ENCODE results near the gene PIK3AP1. TPM values are rescaled to one million over a fixed set of nuclear protein-coding genes. Genes with fewer than 3 reads are reported as not detected.
"Not testable (repeated sequence)": the region's sequence is repeated elsewhere in the genome, so short reads cannot be mapped to it uniquely, and the experiment has no call there.

Gene PIK3AP1
- total RNA-seq, 2 donors from 2014 or later, result 0.87 to 9.1 TPM

GRCh38 chr10:96588616-96589419 lies 131.5 kb downstream of the PIK3AP1 start:
- Mint-ChIP-seq H3K27ac (no peak overlapping the region), H3K36me3 (peaks cover 8 to 14% of the 10 kb centered on the region in 2 donors), H3K9me3 (peaks cover 0 to 5% of the 10 kb centered on the region in 2 donors)
- peak in 1 of 2 donors; percentile 28 for DNase-seq (ENCODE audit: low spot score in 2 of 2)
- peak; percentile 76 to 88 for ATAC-seq

GRCh38 chr10:96588060-96588554 lies 132.2 kb downstream of the PIK3AP1 start:
- no peak for DNase-seq (ENCODE audit: low spot score in 2 of 2)
- Mint-ChIP-seq H3K27ac (no peak overlapping the region), H3K9me3 (peaks cover 0 to 5% of the 10 kb centered on the region in 2 donors), H3K36me3 (peaks cover 8 to 14% of the 10 kb centered on the region in 2 donors)
- ATAC-seq, result no peak

DNA sequence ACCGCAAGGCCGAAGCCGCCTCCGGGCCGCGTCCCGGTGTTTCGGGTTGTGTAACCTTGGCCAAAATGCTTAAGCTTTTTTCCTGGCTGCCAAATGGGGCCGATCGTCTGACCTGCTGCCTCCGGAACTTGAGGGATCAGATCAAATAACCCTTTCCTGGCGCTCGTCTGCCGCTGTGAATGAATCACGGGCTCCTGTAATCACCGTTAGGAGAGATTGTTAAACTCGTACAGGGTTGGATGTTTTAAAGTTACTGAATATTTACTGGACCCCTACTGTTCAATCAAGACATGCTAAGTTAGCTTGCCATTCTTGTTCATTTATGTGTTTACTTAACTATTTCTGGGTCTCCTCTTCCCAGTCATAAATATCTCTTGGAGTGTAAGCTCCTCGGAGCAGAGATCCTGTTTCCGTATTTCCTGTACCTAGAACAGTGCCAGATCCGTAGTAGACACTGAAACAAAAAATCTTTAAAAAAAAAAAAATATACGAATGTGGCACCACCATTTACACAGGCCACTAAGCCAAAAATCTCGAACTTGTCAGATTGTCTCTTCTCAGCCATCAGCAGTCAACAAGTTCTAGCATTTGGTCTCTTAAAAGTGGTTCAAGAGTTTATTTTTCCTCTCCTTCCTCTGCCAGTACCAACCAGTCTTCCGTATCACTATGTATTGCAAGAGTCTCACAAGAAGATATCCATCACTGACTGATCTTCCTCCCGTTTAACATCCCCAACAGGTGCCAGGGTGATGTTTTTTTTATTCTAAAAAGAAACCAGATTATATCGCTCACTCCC lies 132.9 kb downstream of the PIK3AP1 start:
- Mint-ChIP-seq H3K27ac (no peak overlapping the region), H3K36me3 (peaks cover 8 to 14% of the 10 kb centered on the region in 2 donors), H3K9me3 (peaks cover 0 to 5% of the 10 kb centered on the region in 2 donors)
- no peak for DNase-seq (ENCODE audit: low spot score in 2 of 2)
- ATAC-seq, result peak; percentile 7 to 38

DNA sequence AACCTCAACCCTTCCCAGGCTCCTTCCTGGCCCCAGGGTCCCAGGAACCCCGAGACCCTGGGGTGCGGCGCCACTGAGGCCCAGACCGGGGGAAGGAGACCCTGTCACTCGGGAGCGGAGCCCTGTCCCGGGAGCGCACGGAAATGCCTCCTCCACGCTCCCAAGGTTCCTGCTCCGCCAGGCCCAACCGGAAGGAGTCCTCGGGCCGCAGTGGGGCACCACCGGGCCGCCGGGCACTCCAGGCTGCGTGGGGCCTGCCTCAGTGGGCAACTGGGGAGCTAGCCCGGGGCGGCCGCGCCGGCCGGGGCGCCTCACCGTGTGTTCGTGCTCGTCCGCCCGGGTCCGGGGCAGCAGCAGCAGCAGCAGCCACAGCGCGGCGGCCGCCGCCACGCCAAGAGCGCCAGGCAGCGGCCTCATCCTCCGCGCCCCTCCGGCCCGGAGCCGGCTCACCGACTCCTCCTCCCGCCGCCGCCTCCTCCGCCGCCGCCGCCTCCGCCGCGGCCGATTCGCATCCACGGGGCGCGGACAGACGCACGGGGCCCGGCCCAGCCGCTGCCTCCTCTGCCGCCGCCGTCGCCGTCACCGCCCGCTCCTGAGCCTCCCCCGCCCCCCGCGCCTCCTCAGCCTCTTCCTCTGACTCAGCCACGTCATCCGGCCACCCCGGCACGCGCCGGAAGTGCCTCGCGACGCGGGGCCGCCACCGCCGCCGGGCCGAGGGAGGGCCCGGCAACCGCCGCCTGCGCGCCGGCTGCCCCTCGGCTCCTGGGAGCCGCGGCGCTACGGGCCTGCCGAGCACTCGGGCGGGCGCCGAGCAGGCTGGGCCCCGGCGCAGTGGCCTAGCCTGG lies 133.7 kb downstream of the PIK3AP1 start, which contains the start of gene TM9SF3:
TM9SF3 (minus strand) TSS at position 594 of the 845 bp plus-strand sequence; CDS start at position 417, 177 bp downstream.
- Mint-ChIP-seq H3K27ac (peak within 1 kb of the TSS in 1 of 2 donors; percentile 95), H3K9me3 (peaks cover 0 to 2% of the 10 kb centered on the region in 2 donors), H3K36me3 (peaks cover 8 to 9% of the 10 kb centered on the region in 2 donors)
- ATAC-seq (peak; percentile 76 to 80), DNase-seq (ENCODE audit: low spot score in 2 of 2) (peak; percentile 83 to 90)

DNA sequence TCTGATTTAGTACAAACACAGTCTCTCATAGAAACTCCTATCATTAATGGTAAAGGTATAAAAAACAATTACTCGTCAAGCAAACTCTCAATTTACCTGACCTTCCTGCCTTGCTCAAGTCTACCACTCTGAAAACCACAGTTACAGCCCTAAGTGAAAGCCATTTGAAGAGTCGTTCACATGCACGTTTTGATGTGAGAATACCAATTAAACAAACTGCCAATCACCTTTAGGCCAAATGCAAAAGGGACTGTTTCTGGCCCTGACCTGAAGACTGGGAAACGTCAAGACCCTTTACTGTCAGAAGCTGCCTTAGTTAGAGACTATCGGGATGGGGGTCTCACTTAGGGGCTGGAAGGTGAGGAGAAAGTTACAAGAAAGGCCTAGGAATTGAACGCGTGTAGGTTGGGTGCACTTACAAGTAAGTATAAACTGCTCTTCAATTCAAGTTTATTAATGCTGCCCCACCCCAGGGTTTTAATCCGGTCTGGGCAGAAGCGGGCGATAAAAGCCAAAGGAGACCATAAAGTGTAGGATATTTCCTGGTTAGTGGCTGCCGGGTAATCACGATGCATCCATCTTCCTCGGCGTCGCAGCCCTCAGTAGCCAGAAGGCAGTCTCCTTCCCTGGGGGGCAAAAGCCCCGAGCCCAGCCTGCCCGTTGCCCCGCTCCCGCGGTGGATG lies 134.4 kb downstream of the PIK3AP1 start:
- H3K9me3 Mint-ChIP-seq, result no peaks in the 10 kb centered on the region
- DNase-seq (ENCODE audit: low spot score in 2 of 2) (peak in 1 of 2 donors; percentile 36), ATAC-seq (peak in 1 of 2 donors; percentile 9)
- H3K36me3 Mint-ChIP-seq, result peaks cover 7 to 8% of the 10 kb centered on the region in 2 donors
- peak overlapping the region in 1 of 2 donors; percentile 95 for H3K27ac Mint-ChIP-seq

- ATAC-seq (no peak), DNase-seq (ENCODE audit: low spot score in 2 of 2) (no peak)
- H3K36me3 Mint-ChIP-seq, result peaks cover 8 to 14% of the 10 kb centered on the region in 2 donors
- no peak overlapping the region for H3K27ac Mint-ChIP-seq
- H3K9me3 Mint-ChIP-seq, result no peaks in the 10 kb centered on the region
These were observed 135.8 kb downstream of the PIK3AP1 start for GRCh38 chr10:96584474-96584873.

- no peak overlapping the region for H3K27ac Mint-ChIP-seq
- peaks cover 8 to 14% of the 10 kb centered on the region in 2 donors for H3K36me3 Mint-ChIP-seq
- no peak for ATAC-seq
- no peak for DNase-seq (ENCODE audit: low spot score in 2 of 2)
- no peaks in the 10 kb centered on the region for H3K9me3 Mint-ChIP-seq
These were observed 136.3 kb downstream of the PIK3AP1 start for GRCh38 chr10:96584035-96584434.

DNA sequence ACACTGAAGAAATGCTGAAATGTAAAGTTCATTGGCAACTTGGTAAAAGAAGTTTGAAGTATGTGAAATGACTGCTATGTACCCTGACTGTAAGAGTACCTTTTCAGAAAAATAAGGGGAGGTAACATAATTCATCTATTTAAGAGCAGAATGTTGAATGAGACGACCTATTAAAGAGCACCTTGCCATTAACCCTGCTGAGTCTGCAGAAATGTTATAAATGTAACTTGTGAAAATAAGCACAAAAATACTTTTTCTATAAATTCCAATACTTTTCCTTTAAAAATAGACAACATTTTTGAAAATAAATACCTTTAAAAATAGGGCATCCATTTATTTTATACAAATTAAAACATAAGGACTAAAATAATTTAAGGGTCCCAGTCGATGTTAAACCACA lies 141.2 kb downstream of the PIK3AP1 start:
- ATAC-seq (no peak), DNase-seq (ENCODE audit: low spot score in 2 of 2) (no peak)
- no peaks in the 10 kb centered on the region for H3K9me3 Mint-ChIP-seq
- H3K36me3 Mint-ChIP-seq, result peaks cover 7 to 25% of the 10 kb centered on the region in 2 donors
- peak overlapping the region in 1 of 2 donors; percentile 44 for H3K27ac Mint-ChIP-seq

- no peak overlapping the region for H3K27ac Mint-ChIP-seq
- DNase-seq (ENCODE audit: low spot score in 2 of 2) (no peak), ATAC-seq (no peak)
- peaks cover 11 to 30% of the 10 kb centered on the region in 2 donors for H3K36me3 Mint-ChIP-seq
- no peaks in the 10 kb centered on the region for H3K9me3 Mint-ChIP-seq
These were observed 141.7 kb downstream of the PIK3AP1 start for GRCh38 chr10:96578633-96579032.

- Mint-ChIP-seq H3K9me3 (no peaks in the 10 kb centered on the region), H3K27ac (no peak overlapping the region), H3K36me3 (peaks cover 15 to 36% of the 10 kb centered on the region in 2 donors)
- ATAC-seq (no peak), DNase-seq (ENCODE audit: low spot score in 2 of 2) (no peak)
These were observed 142.3 kb downstream of the PIK3AP1 start for GRCh38 chr10:96578022-96578421.

GRCh38 chr10:96577069-96577468 lies 143.2 kb downstream of the PIK3AP1 start:
- ATAC-seq, result no peak

DNA sequence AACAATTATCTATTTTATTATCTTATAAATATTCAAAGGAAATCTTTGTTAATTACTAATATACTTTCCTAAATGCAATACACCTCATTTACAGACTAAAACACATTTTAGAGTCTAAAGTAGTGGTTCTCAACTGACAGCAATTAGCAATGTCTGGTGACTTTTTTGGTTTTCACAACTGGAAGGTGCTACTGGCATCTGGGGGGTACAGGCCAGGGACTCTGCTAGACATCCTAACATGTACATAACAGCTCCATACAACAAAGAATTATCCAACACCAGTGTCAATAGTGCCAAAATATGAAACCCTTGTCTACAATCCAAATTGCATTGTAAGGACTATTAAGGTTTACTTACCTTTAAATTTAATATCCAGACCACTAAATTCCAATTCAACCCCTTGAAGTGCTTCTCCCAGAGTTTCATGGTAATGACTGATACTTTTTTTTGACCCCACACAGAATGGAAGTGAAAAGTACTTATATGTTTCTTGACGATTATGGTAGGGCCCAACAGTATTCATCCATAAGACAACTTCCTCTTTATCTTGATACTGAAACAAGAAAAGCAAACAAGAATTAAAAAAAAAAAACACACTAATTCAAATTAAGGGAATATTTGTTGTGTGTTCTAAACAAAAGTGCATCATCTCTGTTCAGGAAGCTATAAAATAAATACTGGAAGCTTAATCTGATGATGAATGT lies 143.9 kb downstream of the PIK3AP1 start:
- DNase-seq (ENCODE audit: low spot score in 2 of 2) (no peak), ATAC-seq (no peak)
- no peaks in the 10 kb centered on the region for H3K9me3 Mint-ChIP-seq
- H3K27ac Mint-ChIP-seq, result no peak overlapping the region
- peaks cover 15 to 45% of the 10 kb centered on the region in 2 donors for H3K36me3 Mint-ChIP-seq

More at GRCh38 chr10:96577069-96577468, 143.2 kb downstream of the PIK3AP1 start:
- Mint-ChIP-seq H3K27ac (no peak overlapping the region), H3K9me3 (no peaks in the 10 kb centered on the region), H3K36me3 (peaks cover 15 to 41% of the 10 kb centered on the region in 2 donors)
- no peak for DNase-seq (ENCODE audit: low spot score in 2 of 2)

DNA sequence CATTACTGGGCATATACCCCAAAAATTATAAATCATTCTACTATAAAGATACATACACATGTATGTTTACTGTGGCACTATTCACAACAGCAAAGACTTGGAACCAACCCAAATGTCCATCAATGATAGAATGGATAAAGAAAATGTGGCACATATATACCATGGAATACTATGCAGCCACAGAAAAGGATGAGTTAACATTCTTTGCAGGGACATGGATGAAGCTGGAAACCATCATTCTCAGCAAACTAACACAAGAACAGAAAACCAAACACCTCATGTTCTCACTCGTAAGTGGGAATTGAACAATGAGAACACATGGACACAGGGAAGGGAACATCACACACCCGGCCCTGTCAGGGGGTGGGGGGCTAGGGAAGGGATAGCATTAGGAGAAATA lies 145.8 kb downstream of the PIK3AP1 start:
- H3K27ac Mint-ChIP-seq; DNase-seq (ENCODE audit: low spot score in 2 of 2); H3K9me3 Mint-ChIP-seq; ATAC-seq: not testable (repeated sequence)
- H3K36me3 Mint-ChIP-seq, result peaks cover 15 to 37% of the 10 kb centered on the region in 2 donors

- DNase-seq (ENCODE audit: low spot score in 2 of 2) (no peak), ATAC-seq (no peak)
- H3K27ac Mint-ChIP-seq, result no peak overlapping the region
- H3K9me3 Mint-ChIP-seq, result no peaks in the 10 kb centered on the region
- peaks cover 15 to 37% of the 10 kb centered on the region in 2 donors for H3K36me3 Mint-ChIP-seq
These were observed 147.3 kb downstream of the PIK3AP1 start for GRCh38 chr10:96573036-96573435.

Measured in activated naive CD4-positive, alpha-beta T cell treated with anti-CD3 and anti-CD28 coated beads, Interleukin-2, amount 50 U/mL, for 72 hours (primary cell).